Neural crest cell (in vitro differentiated cells): ENCODE data around the gene PTGFR. TPM values are rescaled to one million over a fixed set of nuclear protein-coding genes. Genes with fewer than 3 reads are reported as not detected.

Experiments
- DNase-seq: peaks from one replicate; pipeline ENCODE4 v3.0.0; 2021; ENCODE audit warnings: low read depth, mixed read lengths, low spot score
- H3K27ac Mint-ChIP-seq: one replicate; pipeline ENCODE4 v1.8.0; 2021; ENCODE audit warnings: mild to moderate bottlenecking, mixed read lengths; ENCODE audit not compliant: unreplicated experiment
- H3K27me3 Mint-ChIP-seq: 2 replicates; pipeline ENCODE4 v1.8.0; 2021; ENCODE audit warnings: low read depth, mild to moderate bottlenecking, mixed read lengths
- H3K36me3 Mint-ChIP-seq: 2 replicates; pipeline ENCODE4 v1.8.0; 2021; ENCODE audit warnings: low read depth, mild to moderate bottlenecking, mixed read lengths
- H3K4me1 Mint-ChIP-seq: 2 replicates; pipeline ENCODE4 v1.8.0; 2021; ENCODE audit warnings: mixed read lengths
- H3K4me3 Mint-ChIP-seq: one replicate; pipeline ENCODE4 v1.8.0; 2021; ENCODE audit warnings: mild to moderate bottlenecking, mixed read lengths
- H3K9me3 Mint-ChIP-seq: 2 replicates; pipeline ENCODE4 v1.8.0; 2021; ENCODE audit warnings: mixed read lengths
- total RNA-seq: library from RNA; stranded (reverse); gene quantifications from 2 replicates; pipeline ENCODE4 v1.2.1, GENCODE V29; 2021
- TF ChIP-seq, protein P1 (sequence below): fragments of 200-600 bp; sonication (generic); conservative IDR thresholded peaks from 2 replicates; pipeline ENCODE4 v1.5.0; 2021; ENCODE audit warnings: antibody characterized with exemption, mild to moderate bottlenecking

Gene PTGFR
- total RNA-seq, 1 donor from 2014 or later, result 0.07 TPM

GRCh38 chr1:78560811-78561210, 70.0 kb downstream of the PTGFR start:
- Mint-ChIP-seq H3K27ac (no peak overlapping the region), H3K4me3 (no peak overlapping the region)

GRCh38 chr1:78561856-78562255, 71.1 kb downstream of the PTGFR start:
- peaks cover 6% of the 10 kb centered on the region for H3K27me3 Mint-ChIP-seq
- no peak overlapping the region for H3K4me3 Mint-ChIP-seq
- no peaks in the 10 kb centered on the region for H3K4me1 Mint-ChIP-seq
- H3K9me3 Mint-ChIP-seq, result peaks cover 4% of the 10 kb centered on the region
- TF ChIP-seq, protein P1, sequence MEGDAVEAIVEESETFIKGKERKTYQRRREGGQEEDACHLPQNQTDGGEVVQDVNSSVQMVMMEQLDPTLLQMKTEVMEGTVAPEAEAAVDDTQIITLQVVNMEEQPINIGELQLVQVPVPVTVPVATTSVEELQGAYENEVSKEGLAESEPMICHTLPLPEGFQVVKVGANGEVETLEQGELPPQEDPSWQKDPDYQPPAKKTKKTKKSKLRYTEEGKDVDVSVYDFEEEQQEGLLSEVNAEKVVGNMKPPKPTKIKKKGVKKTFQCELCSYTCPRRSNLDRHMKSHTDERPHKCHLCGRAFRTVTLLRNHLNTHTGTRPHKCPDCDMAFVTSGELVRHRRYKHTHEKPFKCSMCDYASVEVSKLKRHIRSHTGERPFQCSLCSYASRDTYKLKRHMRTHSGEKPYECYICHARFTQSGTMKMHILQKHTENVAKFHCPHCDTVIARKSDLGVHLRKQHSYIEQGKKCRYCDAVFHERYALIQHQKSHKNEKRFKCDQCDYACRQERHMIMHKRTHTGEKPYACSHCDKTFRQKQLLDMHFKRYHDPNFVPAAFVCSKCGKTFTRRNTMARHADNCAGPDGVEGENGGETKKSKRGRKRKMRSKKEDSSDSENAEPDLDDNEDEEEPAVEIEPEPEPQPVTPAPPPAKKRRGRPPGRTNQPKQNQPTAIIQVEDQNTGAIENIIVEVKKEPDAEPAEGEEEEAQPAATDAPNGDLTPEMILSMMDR, result no peak
- no peaks in the 10 kb centered on the region for H3K36me3 Mint-ChIP-seq
- DNase-seq, result no peak
- H3K27ac Mint-ChIP-seq, result no peak overlapping the region

More at GRCh38 chr1:78560811-78561210, 70.0 kb downstream of the PTGFR start:
- peaks cover 5% of the 10 kb centered on the region for H3K36me3 Mint-ChIP-seq
- no peak for DNase-seq
- TF ChIP-seq, protein P1, result no peak
- no peaks in the 10 kb centered on the region for H3K4me1 Mint-ChIP-seq
- H3K27me3 Mint-ChIP-seq, result peaks cover 8% of the 10 kb centered on the region
- H3K9me3 Mint-ChIP-seq, result peaks cover 5% of the 10 kb centered on the region

DNA sequence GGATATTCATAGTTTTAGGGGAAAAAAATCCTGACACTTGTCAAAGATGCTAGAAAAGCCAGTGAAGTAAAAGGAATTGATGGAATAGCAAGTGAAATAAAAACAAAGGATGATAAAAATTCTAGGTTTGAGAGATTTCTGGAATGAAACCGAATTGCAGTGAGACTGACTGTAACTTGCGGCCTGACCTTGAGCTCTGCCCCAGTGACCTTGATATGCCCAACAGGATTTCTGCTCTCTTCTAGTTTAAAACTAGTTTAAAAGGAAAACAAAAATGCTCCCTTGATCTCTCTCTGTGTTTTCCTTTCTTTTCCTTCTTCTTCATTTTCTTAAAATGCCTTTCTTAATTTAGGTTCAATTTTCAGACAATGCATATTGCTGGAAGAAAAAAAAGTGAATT, 74.6 kb downstream of the PTGFR start:
- Mint-ChIP-seq H3K9me3 (no peaks in the 10 kb centered on the region), H3K4me1 (no peaks in the 10 kb centered on the region), H3K27ac (no peak overlapping the region), H3K27me3 (no peaks in the 10 kb centered on the region), H3K36me3 (no peaks in the 10 kb centered on the region), H3K4me3 (no peak overlapping the region)
- no peak for DNase-seq
- TF ChIP-seq, protein P1, result no peak

- Mint-ChIP-seq H3K4me1 (no peaks in the 10 kb centered on the region), H3K27ac (no peak overlapping the region), H3K9me3 (peaks cover 3% of the 10 kb centered on the region), H3K4me3 (no peak overlapping the region), H3K36me3 (no peaks in the 10 kb centered on the region), H3K27me3 (no peaks in the 10 kb centered on the region)
- DNase-seq, result no peak
- TF ChIP-seq, protein P1, result no peak
Measured at GRCh38 chr1:78570539-78570938, 79.8 kb downstream of the PTGFR start.

DNA sequence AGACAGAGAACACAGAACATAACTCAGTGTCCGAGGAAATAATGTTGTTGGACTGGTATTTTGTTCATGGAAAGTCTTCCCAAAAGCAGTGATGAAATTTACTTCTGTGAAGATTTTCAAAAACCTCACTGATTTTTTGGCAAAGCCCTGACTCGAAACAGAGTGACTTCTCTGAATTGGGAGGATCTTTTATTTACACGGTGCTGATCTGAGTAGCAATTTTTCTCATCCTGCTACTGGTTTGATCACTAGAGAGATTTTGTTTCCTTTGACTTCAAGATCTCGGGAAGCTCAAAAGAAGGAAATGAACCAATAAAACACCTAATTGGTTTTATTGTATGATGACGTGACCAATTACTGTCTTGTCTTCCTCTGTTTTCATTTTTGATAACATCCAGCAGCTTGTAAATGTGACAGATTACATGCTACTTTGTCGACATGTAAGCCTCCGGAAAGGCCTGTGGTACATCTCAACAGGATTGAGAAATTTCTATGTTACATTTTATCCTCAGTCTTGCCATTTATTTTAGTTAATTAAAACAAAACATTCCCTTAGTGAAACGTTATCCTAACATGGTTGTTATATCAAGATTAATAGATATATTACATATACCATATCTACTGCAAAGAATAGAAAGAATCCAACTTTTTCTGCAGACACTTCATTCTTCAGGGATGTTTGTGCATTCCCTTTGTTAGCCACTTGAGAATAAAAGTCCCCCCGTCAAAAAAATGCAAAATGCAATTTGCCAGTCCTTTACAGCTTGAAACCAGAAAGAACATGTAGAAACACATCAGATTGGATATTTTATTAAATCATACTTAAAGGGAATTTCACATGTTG, 86.7 kb downstream of the PTGFR start:
- Mint-ChIP-seq H3K4me1 (no peaks in the 10 kb centered on the region), H3K4me3 (no peak overlapping the region), H3K27ac (no peak overlapping the region), H3K9me3 (peaks cover 3% of the 10 kb centered on the region), H3K27me3 (no peaks in the 10 kb centered on the region), H3K36me3 (no peaks in the 10 kb centered on the region)
- TF ChIP-seq, protein P1, result no peak
- no peak for DNase-seq
